Stomach (tissue), 4 donors: ENCODE results near the gene HPN.

Source experiments
- EP300 ChIP-seq: sonication (generic); formaldehyde crosslinking; IDR thresholded peaks from one replicate; pipeline ENCODE4 v1.6.1; 2017; ENCODE audit warnings: antibody characterized with exemption
- POLR2A ChIP-seq, 4 donors: fragments of 450-650 bp; IDR thresholded peaks; one replicate each; pipeline ENCODE4 v1.6.1; 2016; ENCODE audit warnings: antibody characterized with exemption in 4 of 4, control low read depth in 2 of 4, mild to moderate bottlenecking in 1 of 4, moderate library complexity in 1 of 4
- POLR2AphosphoS5 ChIP-seq, 3 donors: sonication (generic); formaldehyde crosslinking; IDR thresholded peaks; one replicate each; pipeline ENCODE4 v1.6.1; 2016; ENCODE audit warnings: antibody characterized with exemption in 3 of 3
- TF ChIP-seq, protein P1 (sequence below), 7 experiments: fragments of 450-650 bp in 4 of 7; fragments of 200-600 bp in 3 of 7; sonication (generic) in 3 of 7; IDR thresholded peaks; one replicate each; pipeline ENCODE4 v1.5.1; 2016 to 2019; ENCODE audit warnings: antibody characterized with exemption in 7 of 7, control low read depth in 2 of 7, mild to moderate bottlenecking in 1 of 7

DNA sequence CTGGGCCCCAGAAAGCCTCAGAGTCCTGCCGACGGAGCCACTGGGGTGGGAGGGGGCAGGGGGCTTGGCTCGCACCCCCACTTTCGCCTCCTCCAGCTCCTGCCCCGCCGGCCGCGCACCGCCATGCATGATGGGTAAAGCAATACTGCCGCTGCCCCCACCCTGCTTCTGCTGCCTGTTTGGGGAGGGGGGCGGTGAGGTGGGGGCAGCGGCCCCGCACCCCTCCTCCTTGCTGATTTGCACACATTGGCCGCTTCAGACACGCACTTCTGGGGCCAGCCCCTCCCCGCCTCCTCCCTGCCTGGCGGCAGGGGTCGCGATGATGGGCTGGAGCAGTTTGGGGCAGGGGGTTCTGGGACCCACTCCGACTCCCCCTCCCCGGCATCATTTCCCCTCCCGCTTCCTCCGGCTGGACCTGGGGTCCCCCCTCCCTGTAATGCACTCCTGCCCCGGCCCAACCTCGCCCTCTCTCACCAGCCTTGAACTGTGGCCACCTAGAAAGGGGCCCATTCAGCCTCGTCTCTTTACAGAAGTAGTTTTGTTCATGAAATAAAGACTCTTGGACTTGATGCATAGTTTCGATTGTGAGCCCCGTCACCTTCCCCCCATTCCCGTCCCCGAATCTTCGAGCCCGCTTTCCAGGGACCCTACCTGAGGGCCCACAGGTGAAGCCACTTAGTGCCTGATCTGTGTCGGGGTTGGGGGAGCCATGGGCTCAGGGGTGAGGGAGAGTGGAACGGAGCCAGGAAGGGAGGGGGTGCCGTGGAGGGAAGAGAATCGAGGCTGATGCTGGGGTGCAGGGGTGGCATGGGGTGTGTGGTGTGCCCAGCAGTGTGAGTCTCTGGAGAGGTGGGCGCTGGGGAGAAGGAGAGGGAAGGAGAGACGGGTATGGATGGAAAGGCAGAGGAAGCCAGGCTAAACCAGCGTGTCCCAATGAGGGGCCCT, 1.4 kb upstream of the HPN start:
- TF ChIP-seq, protein P1, sequence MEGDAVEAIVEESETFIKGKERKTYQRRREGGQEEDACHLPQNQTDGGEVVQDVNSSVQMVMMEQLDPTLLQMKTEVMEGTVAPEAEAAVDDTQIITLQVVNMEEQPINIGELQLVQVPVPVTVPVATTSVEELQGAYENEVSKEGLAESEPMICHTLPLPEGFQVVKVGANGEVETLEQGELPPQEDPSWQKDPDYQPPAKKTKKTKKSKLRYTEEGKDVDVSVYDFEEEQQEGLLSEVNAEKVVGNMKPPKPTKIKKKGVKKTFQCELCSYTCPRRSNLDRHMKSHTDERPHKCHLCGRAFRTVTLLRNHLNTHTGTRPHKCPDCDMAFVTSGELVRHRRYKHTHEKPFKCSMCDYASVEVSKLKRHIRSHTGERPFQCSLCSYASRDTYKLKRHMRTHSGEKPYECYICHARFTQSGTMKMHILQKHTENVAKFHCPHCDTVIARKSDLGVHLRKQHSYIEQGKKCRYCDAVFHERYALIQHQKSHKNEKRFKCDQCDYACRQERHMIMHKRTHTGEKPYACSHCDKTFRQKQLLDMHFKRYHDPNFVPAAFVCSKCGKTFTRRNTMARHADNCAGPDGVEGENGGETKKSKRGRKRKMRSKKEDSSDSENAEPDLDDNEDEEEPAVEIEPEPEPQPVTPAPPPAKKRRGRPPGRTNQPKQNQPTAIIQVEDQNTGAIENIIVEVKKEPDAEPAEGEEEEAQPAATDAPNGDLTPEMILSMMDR (IDR thresholded peaks at IDR 0.05) = no peak
- TF ChIP-seq EP300 (no peak), POLR2A (IDR thresholded peaks at IDR 0.05) (no peak), POLR2AphosphoS5 (IDR thresholded peaks at IDR 0.05) (no peak)
